IMR-90 (cell line): ENCODE measurements around the gene NLRP1. TPM values are rescaled to one million over a fixed set of nuclear protein-coding genes. Genes with fewer than 3 reads are reported as not detected.
A peak's percentile ranks its signal among the peaks of the same experiment; 100 is the strongest.

Experiments
- ATAC-seq: fragments of 200-7000 bp; cut with Tn5 transposase; 2 replicates; pipeline ENCODE4 v1.9.1; 2020; ENCODE audit warnings: low read depth, mild to moderate bottlenecking, moderate library complexity
- BruUV-seq: library from RNA; stranded (reverse); fragments of 400-500 nt; replicated peaks from 2 replicates; lab custom pipeline; 2021; lab: Mats Ljungman, UMichigan
- CTCF ChIA-PET: fragments of 300-600 bp; formaldehyde crosslinking; extraction: SDS; loops from one replicate; lab custom pipeline; 2021; ENCODE audit warnings: antibody characterized with exemption; lab: Yijun Ruan, JAX
- POLR2A ChIA-PET: fragments of 300-600 bp; sonication (Branson Sonifier 250); formaldehyde crosslinking; loops from one replicate; lab custom pipeline; 2022; ENCODE audit warnings: antibody characterized with exemption; ENCODE audit not compliant: unreplicated experiment; lab: Charles Lee
- DNase-seq: peaks from one replicate; pipeline ENCODE4 v3.0.0; 2013
- H2AFZ ChIP-seq: replicated peaks from 2 replicates; pipeline ENCODE3; 2013; ENCODE audit warnings: low read length, mild to moderate bottlenecking; ENCODE audit not compliant: poor library complexity
- H2AK5ac ChIP-seq: 2 replicates; pipeline ENCODE4 v1.6.1; 2013; ENCODE audit warnings: low read depth, low read length, inconsistent platforms
- H2AK9ac ChIP-seq: replicated peaks from 2 replicates; pipeline ENCODE3; 2013; ENCODE audit warnings: mild to moderate bottlenecking, low read depth, low read length, moderate library complexity; ENCODE audit not compliant: poor library complexity
- H2BK120ac ChIP-seq: 2 replicates; pipeline ENCODE4 v1.6.1; 2013; ENCODE audit warnings: low read depth, low read length, inconsistent platforms
- H2BK15ac ChIP-seq: 3 replicates; pipeline ENCODE4 v1.6.1; 2013; ENCODE audit warnings: low read depth, low read length, inconsistent platforms
- H2BK20ac ChIP-seq: 2 replicates; pipeline ENCODE4 v1.6.1; 2013; ENCODE audit warnings: low read depth, mild to moderate bottlenecking, inconsistent platforms, low read length, moderate library complexity
- H2BK5ac ChIP-seq: 2 replicates; pipeline ENCODE4 v1.6.1; 2013; ENCODE audit warnings: mild to moderate bottlenecking, low read depth, low read length, inconsistent platforms; ENCODE audit not compliant: poor library complexity, severe bottlenecking
- H3K14ac ChIP-seq: replicated peaks from 2 replicates; pipeline ENCODE4 v1.6.1; 2013; ENCODE audit warnings: low read depth, low read length, inconsistent platforms
- H3K18ac ChIP-seq: 2 replicates; pipeline ENCODE4 v1.6.1; 2013; ENCODE audit warnings: low read depth, low read length, control low read depth
- H3K23ac ChIP-seq: 2 replicates; pipeline ENCODE4 v1.6.1; 2013; ENCODE audit warnings: low read depth, low read length, inconsistent platforms
- H3K27ac ChIP-seq: 2 replicates; pipeline ENCODE4 v1.5.1; 2013; ENCODE audit warnings: mild to moderate bottlenecking, control low read depth, low read length; ENCODE audit not compliant: insufficient read depth
- H3K27me3 ChIP-seq: 2 replicates; pipeline ENCODE4 v1.6.1; 2013; ENCODE audit warnings: low read length; ENCODE audit not compliant: control insufficient read depth, insufficient read depth
- H3K36me3 ChIP-seq: 2 replicates; pipeline ENCODE4 v1.6.1; 2013; ENCODE audit warnings: low read length, mixed read lengths; ENCODE audit not compliant: control insufficient read depth, insufficient read depth
- H3K4ac ChIP-seq: 2 replicates; pipeline ENCODE4 v1.6.1; 2013; ENCODE audit warnings: low read depth, low read length, inconsistent platforms
- H3K4me1 ChIP-seq: 2 replicates; pipeline ENCODE4 v1.6.1; 2013; ENCODE audit warnings: low read length, mixed read lengths; ENCODE audit not compliant: control insufficient read depth, insufficient read depth
- H3K4me2 ChIP-seq: 2 replicates; pipeline ENCODE4 v1.6.1; 2013; ENCODE audit warnings: low read depth, mild to moderate bottlenecking, control low read depth, low read length, moderate library complexity
- H3K4me3 ChIP-seq: 2 replicates; pipeline ENCODE4 v1.5.1; 2013; ENCODE audit warnings: low read depth, mild to moderate bottlenecking, control low read depth, low read length, moderate library complexity; ENCODE audit not compliant: insufficient read depth
- H3K56ac ChIP-seq: 2 replicates; pipeline ENCODE4 v1.6.1; 2013; ENCODE audit warnings: low read length, inconsistent platforms; ENCODE audit not compliant: insufficient read depth; ENCODE audit errors: extremely low read depth
- H3K79me1 ChIP-seq, 2 experiments: 2 replicates each; pipeline ENCODE4 v1.6.1; 2013; ENCODE audit warnings: low read length in 2 of 2, inconsistent platforms in 1 of 2, low read depth in 1 of 2
- H3K9ac ChIP-seq: 2 replicates; pipeline ENCODE4 v1.6.1; 2013; ENCODE audit warnings: low read depth, low read length, control low read depth
- H3K9me1 ChIP-seq: 2 replicates; pipeline ENCODE4 v1.6.1; 2013; ENCODE audit warnings: low read length, inconsistent platforms; ENCODE audit not compliant: insufficient read depth
- H3K9me3 ChIP-seq: 2 replicates; pipeline ENCODE4 v1.6.1; 2013; ENCODE audit warnings: low read length; ENCODE audit not compliant: control insufficient read depth, insufficient read depth
- H4K20me1 ChIP-seq: 2 replicates; pipeline ENCODE4 v1.6.1; 2013; ENCODE audit warnings: low read length, inconsistent platforms; ENCODE audit not compliant: insufficient read depth
- H4K5ac ChIP-seq: 2 replicates; pipeline ENCODE4 v1.6.1; 2013; ENCODE audit warnings: mild to moderate bottlenecking, low read depth, low read length, control low read depth
- H4K8ac ChIP-seq, 2 experiments: 2 replicates each; pipeline ENCODE4 v1.6.1; 2013; ENCODE audit warnings: low read depth in 2 of 2, low read length in 2 of 2, control low read depth in 1 of 2, inconsistent platforms in 1 of 2
- H4K91ac ChIP-seq: 2 replicates; pipeline ENCODE4 v1.6.1; 2013; ENCODE audit warnings: low read depth, low read length, inconsistent platforms; ENCODE audit not compliant: insufficient read depth
- BHLHE40 ChIP-seq: fragments of 150-350 bp; IDR thresholded peaks from 2 replicates; pipeline ENCODE4 v1.6.1; 2016; ENCODE audit warnings: mild to moderate bottlenecking, low read depth, low read length
- CEBPB ChIP-seq: IDR thresholded peaks from 2 replicates; pipeline ENCODE4 v1.6.1; 2012; ENCODE audit warnings: low read depth, low read length, improper control_type of control experiment
- ELK1 ChIP-seq: fragments of 150-350 bp; IDR thresholded peaks from 2 replicates; pipeline ENCODE4 v1.6.1; 2016; ENCODE audit warnings: low read depth, mild to moderate bottlenecking, low read length, moderate library complexity, borderline replicate concordance
- FOS ChIP-seq: fragments of 150-350 bp; IDR thresholded peaks from 2 replicates; pipeline ENCODE4 v1.6.1; 2016; ENCODE audit warnings: low read depth, low read length
- MAZ ChIP-seq: IDR thresholded peaks from 2 replicates; pipeline ENCODE4 v1.6.1; 2012; ENCODE audit warnings: low read depth, mild to moderate bottlenecking, low read length, improper control_type of control experiment, moderate library complexity, borderline replicate concordance
- MXI1 ChIP-seq: IDR thresholded peaks from 2 replicates; pipeline ENCODE4 v1.6.1; 2012; ENCODE audit warnings: low read depth, mild to moderate bottlenecking, low read length, moderate library complexity, borderline replicate concordance
- NFE2L2 ChIP-seq: fragments of 150-350 bp; IDR thresholded peaks from 2 replicates; pipeline ENCODE4 v1.6.1; 2016; ENCODE audit warnings: low read depth, mild to moderate bottlenecking, low read length
- RAD21 ChIP-seq: IDR thresholded peaks from 2 replicates; pipeline ENCODE4 v1.6.1; 2012; ENCODE audit warnings: low read length, improper control_type of control experiment
- RCOR1 ChIP-seq: IDR thresholded peaks from 2 replicates; pipeline ENCODE4 v1.6.1; 2012; ENCODE audit warnings: mild to moderate bottlenecking, low read length, improper control_type of control experiment; ENCODE audit not compliant: insufficient replicate concordance
- RFX5 ChIP-seq: IDR thresholded peaks from 2 replicates; pipeline ENCODE4 v1.8.0; 2012; ENCODE audit warnings: low read depth, mild to moderate bottlenecking, low read length, moderate library complexity
- WGBS, 2 experiments: methylation state at CpG; one replicate each; pipeline versions ENCODE4 v1.1.5 to v1.1.7; 2013; ENCODE audit warnings: missing lambda C conversion rate in 2 of 2; ENCODE audit not compliant: insufficient read length in 1 of 2; ENCODE audit errors: extremely low coverage in 2 of 2; 5-methylcytosine and 5-hydroxymethylcytosine counted together
- dilution Hi-C: fragments of 300-500 bp; cut with HindIII; formaldehyde crosslinking; loops from one replicate; pipeline ENCODE4 v1.14.3; 2018; ENCODE audit warnings: low sequenced_read_pairs; ENCODE audit not compliant: unreplicated experiment
- in situ Hi-C: fragments of 300-500 bp; cut with MboI; formaldehyde crosslinking; loops from 3 replicates; pipeline ENCODE4 v1.14.3; 2019; ENCODE audit warnings: low sequenced_read_pairs, inconsistent platforms, mixed read lengths
- intact Hi-C: fragments of 100-400 bp; cut with micrococcal nuclease; formaldehyde crosslinking; loops from 2 replicates; pipeline ENCODE4 v1.10.0; 2022
- polyA plus RNA-seq, 3 experiments: library from polyadenylated mRNA; depleted of rRNA; stranded (reverse); fragments of >200 nt; gene quantifications; 2 replicates each; pipeline ENCODE4 v1.2.3, GENCODE V29; 2012; ENCODE audit warnings: low replicate concordance in 1 of 3
- total RNA-seq: library from RNA; depleted of rRNA; stranded (reverse); fragments of >200 nt; gene quantifications from 2 replicates; pipeline ENCODE4 v1.2.3, GENCODE V29; 2012
- TF ChIP-seq, protein P1 (sequence below): fragments of 150-350 bp; IDR thresholded peaks from 2 replicates; pipeline ENCODE4 v1.6.1; 2017; ENCODE audit warnings: mild to moderate bottlenecking, antibody characterized with exemption, low read length, low read depth
- TF ChIP-seq, protein P2 (sequence below): conservative IDR thresholded peaks from 2 replicates; pipeline ENCODE4 v1.5.1; 2012; ENCODE audit warnings: mild to moderate bottlenecking, low read depth, low read length, improper control_type of control experiment

The NLRP1 gene
- total and polyA plus RNA-seq, 2 of the 4 experiments (the other 2 are of a cell fraction) = 134 to 340 TPM

GRCh38 chr17:5526821-5527598 lies 57.3 kb downstream of the NLRP1 start (continued):
- TF ChIP-seq BHLHE40 (peak; percentile 66), FOS (peak; percentile 99), CEBPB (no peak)

DNA sequence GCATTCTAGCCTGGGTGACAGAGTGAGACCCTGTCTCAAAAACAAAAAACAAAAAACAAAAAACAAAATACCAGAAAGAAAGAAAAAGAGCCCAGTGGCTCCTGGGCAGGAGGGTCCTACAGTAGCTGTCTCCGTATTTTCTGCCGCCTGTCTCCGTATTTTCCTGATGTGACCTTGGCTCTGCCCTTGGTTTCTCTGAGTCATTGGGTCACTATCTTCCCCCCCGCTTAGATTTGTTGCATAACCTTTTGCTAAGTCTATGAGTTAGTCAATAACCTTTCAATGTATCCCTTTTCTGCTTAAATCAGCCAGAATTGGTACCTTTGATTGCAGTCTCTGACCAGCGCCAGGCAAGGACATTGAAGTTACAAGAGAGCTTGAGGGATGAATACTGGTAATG lies 61.1 kb downstream of the NLRP1 start:
- ChIA-PET CTCF (no interaction called here), POLR2A (no interaction called here)
- Histone ChIP-seq H2BK15ac (no peak overlapping the region), H3K18ac (no peak overlapping the region), H3K79me1 (peaks cover 8 to 31% of the 10 kb centered on the region in 2 experiments), H2BK5ac (no peak overlapping the region), H4K5ac (no peak overlapping the region), H3K4me1 (peaks cover 19% of the 10 kb centered on the region), H2AK9ac (no peak overlapping the region), H3K4me2 (no peak overlapping the region), H3K4ac (peak overlapping the region; percentile 2; the same call in 1 of the 2 replicates), H3K27me3 (no peaks in the 10 kb centered on the region), H3K4me3 (no peak overlapping the region), H3K27ac (no peak overlapping the region), H3K9ac (no peak overlapping the region), H3K36me3 (peaks cover 12% of the 10 kb centered on the region), H2AFZ (no peak overlapping the region), H3K9me1 (peaks cover 33% of the 10 kb centered on the region), H4K8ac (no peak overlapping the region), H3K23ac (no peak overlapping the region), H2AK5ac (no peak overlapping the region), H2BK20ac (no peak overlapping the region), H2BK120ac (no peak overlapping the region), H3K56ac (no peak overlapping the region), H4K91ac (no peak overlapping the region), H4K20me1 (no peaks in the 10 kb centered on the region), H3K9me3 (no peaks in the 10 kb centered on the region), H3K14ac (no peak overlapping the region)
- dilution Hi-C loops = no loop called here
- no peak for DNase-seq
- ATAC-seq = no peak
- intact Hi-C loops = no loop called here
- in situ Hi-C loops = no loop called here
- no TSS peak for BruUV-seq
- WGBS, 2 experiments = 93% methylated on average over 3 of the region's 5 CpGs; no CpG with 5 or more reads in 1 of the 2 experiments
- no peak for TF ChIP-seq RFX5
- TF ChIP-seq BHLHE40 = no peak
- no peak for TF ChIP-seq NFE2L2
- no peak for TF ChIP-seq CEBPB
- TF ChIP-seq, protein P1, sequence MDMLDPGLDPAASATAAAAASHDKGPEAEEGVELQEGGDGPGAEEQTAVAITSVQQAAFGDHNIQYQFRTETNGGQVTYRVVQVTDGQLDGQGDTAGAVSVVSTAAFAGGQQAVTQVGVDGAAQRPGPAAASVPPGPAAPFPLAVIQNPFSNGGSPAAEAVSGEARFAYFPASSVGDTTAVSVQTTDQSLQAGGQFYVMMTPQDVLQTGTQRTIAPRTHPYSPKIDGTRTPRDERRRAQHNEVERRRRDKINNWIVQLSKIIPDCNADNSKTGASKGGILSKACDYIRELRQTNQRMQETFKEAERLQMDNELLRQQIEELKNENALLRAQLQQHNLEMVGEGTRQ = no peak
- no peak for TF ChIP-seq FOS
- TF ChIP-seq, protein P2, sequence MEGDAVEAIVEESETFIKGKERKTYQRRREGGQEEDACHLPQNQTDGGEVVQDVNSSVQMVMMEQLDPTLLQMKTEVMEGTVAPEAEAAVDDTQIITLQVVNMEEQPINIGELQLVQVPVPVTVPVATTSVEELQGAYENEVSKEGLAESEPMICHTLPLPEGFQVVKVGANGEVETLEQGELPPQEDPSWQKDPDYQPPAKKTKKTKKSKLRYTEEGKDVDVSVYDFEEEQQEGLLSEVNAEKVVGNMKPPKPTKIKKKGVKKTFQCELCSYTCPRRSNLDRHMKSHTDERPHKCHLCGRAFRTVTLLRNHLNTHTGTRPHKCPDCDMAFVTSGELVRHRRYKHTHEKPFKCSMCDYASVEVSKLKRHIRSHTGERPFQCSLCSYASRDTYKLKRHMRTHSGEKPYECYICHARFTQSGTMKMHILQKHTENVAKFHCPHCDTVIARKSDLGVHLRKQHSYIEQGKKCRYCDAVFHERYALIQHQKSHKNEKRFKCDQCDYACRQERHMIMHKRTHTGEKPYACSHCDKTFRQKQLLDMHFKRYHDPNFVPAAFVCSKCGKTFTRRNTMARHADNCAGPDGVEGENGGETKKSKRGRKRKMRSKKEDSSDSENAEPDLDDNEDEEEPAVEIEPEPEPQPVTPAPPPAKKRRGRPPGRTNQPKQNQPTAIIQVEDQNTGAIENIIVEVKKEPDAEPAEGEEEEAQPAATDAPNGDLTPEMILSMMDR = no peak
- no peak for TF ChIP-seq RAD21
- TF ChIP-seq MXI1 = no peak
- no peak for TF ChIP-seq MAZ
- TF ChIP-seq ELK1 = no peak
- TF ChIP-seq RCOR1 = no peak
